AG10803 (cell line): ENCODE results near the gene MSI2.
A peak's percentile ranks its signal among the peaks of the same experiment; 100 is the strongest.

ENCODE experiments used
- DNase-seq: peaks from one replicate; pipeline ENCODE4 v3.0.0; 2010; ENCODE audit warnings: low read depth
- H3K4me3 ChIP-seq: 2 replicates; pipeline ENCODE4 v1.5.1; 2011; ENCODE audit warnings: mild to moderate bottlenecking, low read length, control low read depth
- CTCF ChIP-seq: conservative IDR thresholded peaks from 2 replicates; pipeline ENCODE4 v1.5.1; 2011; ENCODE audit warnings: mild to moderate bottlenecking, low read length, control low read depth, inconsistent platforms

The MSI2 gene

GRCh38 chr17:57628421-57628820 is 372.1 kb downstream of the MSI2 start:
- H3K4me3 ChIP-seq = no peak overlapping the region
- no peak for TF ChIP-seq CTCF
- no peak for DNase-seq

- H3K4me3 ChIP-seq = no peak overlapping the region
- peak; percentile 11 for DNase-seq
- no peak for TF ChIP-seq CTCF
These were observed 373.1 kb downstream of the MSI2 start for GRCh38 chr17:57629470-57629869.

- DNase-seq = no peak
- no peak overlapping the region for H3K4me3 ChIP-seq
- no peak for TF ChIP-seq CTCF
These were observed 373.6 kb downstream of the MSI2 start for GRCh38 chr17:57629886-57630285.

- no peak overlapping the region for H3K4me3 ChIP-seq
- no peak for TF ChIP-seq CTCF
- no peak for DNase-seq
These were observed 374.4 kb downstream of the MSI2 start for GRCh38 chr17:57630736-57631135.

- TF ChIP-seq CTCF = no peak
- H3K4me3 ChIP-seq = no peak overlapping the region
- no peak for DNase-seq
These were observed 375.5 kb downstream of the MSI2 start for GRCh38 chr17:57631871-57632270.

- no peak for TF ChIP-seq CTCF
- H3K4me3 ChIP-seq = no peak overlapping the region
- DNase-seq = no peak
These were observed 376.0 kb downstream of the MSI2 start for GRCh38 chr17:57632294-57632693.

- DNase-seq = no peak
- no peak overlapping the region for H3K4me3 ChIP-seq
- TF ChIP-seq CTCF = no peak
These were observed 376.9 kb downstream of the MSI2 start for GRCh38 chr17:57633236-57633635.
